Sigmoid colon (tissue), 7 donors: Measurements from ENCODE around the gene DCX. TPM values are rescaled to one million over a fixed set of nuclear protein-coding genes. Genes with fewer than 3 reads are reported as not detected.

Experiments
- DNase-seq: peaks from one replicate; pipeline ENCODE4 v3.0.0-alpha.2; 2019
- H3K27ac ChIP-seq, 4 donors: fragments of 200-600 bp; sonication (generic); one replicate each; pipeline ENCODE4 v1.5.1; 2016 to 2019; ENCODE audit warnings: mild to moderate bottlenecking in 1 of 4
- H3K27me3 ChIP-seq, 3 donors: fragments of 200-600 bp; sonication (generic); one replicate each; pipeline ENCODE4 v1.5.1; 2019; ENCODE audit warnings: mild to moderate bottlenecking in 1 of 3
- H3K36me3 ChIP-seq, 4 donors: fragments of 200-600 bp; sonication (generic); one replicate each; pipeline ENCODE4 v1.5.1; 2016 to 2019
- H3K4me1 ChIP-seq, 4 donors: fragments of 200-600 bp; sonication (generic); one replicate each; pipeline ENCODE4 v1.5.1; 2017 to 2019
- H3K4me3 ChIP-seq, 4 donors: fragments of 200-600 bp; sonication (generic); one replicate each; pipeline ENCODE4 v1.5.1; 2017 to 2019; ENCODE audit warnings: mild to moderate bottlenecking in 2 of 4, moderate library complexity in 1 of 4
- H3K9me3 ChIP-seq, 4 donors: fragments of 200-600 bp in 3 of 4; sonication (generic) in 3 of 4; one replicate each; pipeline versions ENCODE4 v1.5.1 to v1.6.1; 2013 to 2019
- CTCF ChIP-seq, 4 experiments: fragments of 450-650 bp in 3 of 4; fragments of 200-600 bp in 1 of 4; IDR thresholded peaks; one replicate each; pipeline ENCODE4 v1.5.1; 2016 to 2019; ENCODE audit warnings: antibody characterized with exemption in 4 of 4, mild to moderate bottlenecking in 3 of 4, moderate library complexity in 2 of 4
- EP300 ChIP-seq, 4 donors: sonication (generic); formaldehyde crosslinking; IDR thresholded peaks; one replicate each; pipeline ENCODE4 v1.6.1; 2017; ENCODE audit warnings: antibody characterized with exemption in 4 of 4
- POLR2A ChIP-seq, 2 donors: fragments of 450-650 bp; IDR thresholded peaks; one replicate each; pipeline ENCODE4 v1.6.1; 2016; ENCODE audit warnings: antibody characterized with exemption in 2 of 2, mild to moderate bottlenecking in 2 of 2, moderate library complexity in 2 of 2
- POLR2AphosphoS5 ChIP-seq, 4 donors: sonication (generic); formaldehyde crosslinking; IDR thresholded peaks; one replicate each; pipeline ENCODE4 v1.6.1; 2017; ENCODE audit warnings: antibody characterized with exemption in 4 of 4
- WGBS, 2 donors: extraction: QIAGEN DNeasy Blood & Tissue Kit; methylation state at CpG; one replicate each; pipeline ENCODE4 v1.1.7; 2013; 5-methylcytosine and 5-hydroxymethylcytosine counted together
- intact Hi-C: fragments of 100-400 bp; cut with DNase I; formaldehyde crosslinking; loops from one replicate; pipeline ENCODE4 v1.15.1; 2023
- polyA plus RNA-seq, 3 donors: library from polyadenylated mRNA; stranded (reverse); fragments of 200-250 nt; gene quantifications; one replicate each; pipeline ENCODE4 v1.2.3, GENCODE V29; 2013
- total RNA-seq, 4 donors: library from RNA; depleted of rRNA; stranded (reverse); fragments of >200 nt; gene quantifications; one replicate each; pipeline ENCODE4 v1.1.0, GENCODE V29; 2016
- donor health status: healthy with polysubstance abuse.
- donor health status: Bipolar disorder and iron deficiency.
- donor health status: healthy.

DCX gene
- total RNA-seq (1 to 10 TPM in 1 of 4 donors, under 1 TPM in 3; 0.14 to 1.4 (median 0.26) TPM), polyA plus RNA-seq (under 1 TPM in 2 of 3 donors, not detected in 1; under 0.01 to 0.06 TPM)

- no peaks in the 10 kb centered on the region for H3K36me3 ChIP-seq
- WGBS, 2 donors, result 3 to 7% methylated on average over 3 of the region's 3 CpGs
- DNase-seq, result no peak
- intact Hi-C loops, result no loop called here
- TF ChIP-seq POLR2AphosphoS5 (IDR thresholded peaks at IDR 0.05), result no peak
- TF ChIP-seq EP300 (IDR thresholded peaks at IDR 0.05), result no peak
- no peak for TF ChIP-seq CTCF (IDR thresholded peaks at IDR 0.05)
- no peak for TF ChIP-seq POLR2A (IDR thresholded peaks at IDR 0.05)
- no peak within 1 kb of the TSS for H3K27ac ChIP-seq
- no peaks in the 10 kb centered on the region for H3K9me3 ChIP-seq
- H3K4me3 ChIP-seq, result no peak within 1 kb of the TSS
- H3K4me1 ChIP-seq, result no peaks in the 10 kb centered on the region
- peaks cover 0 to 12% (median 0%) of the 10 kb centered on the region in 3 donors for H3K27me3 ChIP-seq
Measured at GRCh38 chrX:111411983-111412382, at the start of gene DCX. DCX (minus strand) TSS chrX:111412192; CDS start chrX:111410398, 1,794 bp downstream.

GRCh38 chrX:111460607-111461006, 48.6 kb upstream of the DCX start:
- TF ChIP-seq CTCF (IDR thresholded peaks at IDR 0.05), result no peak
- TF ChIP-seq POLR2AphosphoS5 (IDR thresholded peaks at IDR 0.05), result no peak
- TF ChIP-seq EP300 (IDR thresholded peaks at IDR 0.05), result no peak
- no peak for TF ChIP-seq POLR2A (IDR thresholded peaks at IDR 0.05)
- intact Hi-C loops, result no loop called here
- Histone ChIP-seq H3K4me3 (no peak overlapping the region), H3K27me3 (no peaks in the 10 kb centered on the region), H3K4me1 (no peaks in the 10 kb centered on the region), H3K27ac (no peak overlapping the region), H3K9me3 (no peaks in the 10 kb centered on the region), H3K36me3 (no peaks in the 10 kb centered on the region)
- no peak for DNase-seq

GRCh38 chrX:111447298-111447697, 35.3 kb upstream of the DCX start:
- Histone ChIP-seq H3K4me1 (no peaks in the 10 kb centered on the region), H3K27me3 (no peaks in the 10 kb centered on the region), H3K9me3 (no peaks in the 10 kb centered on the region), H3K4me3 (no peak overlapping the region), H3K36me3 (no peaks in the 10 kb centered on the region), H3K27ac (no peak overlapping the region)
- no peak for TF ChIP-seq EP300 (IDR thresholded peaks at IDR 0.05)
- no peak for TF ChIP-seq POLR2AphosphoS5 (IDR thresholded peaks at IDR 0.05)
- WGBS, 2 donors, result 18 to 37% methylated on average over 3 of the region's 3 CpGs
- no peak for DNase-seq
- intact Hi-C loops, result loop anchor here (10.0 kb wide), 1 partner anchor 992 kb away; no protein-coding TSS in a partner anchor

- 27 to 41% methylated on average over 3 of the region's 3 CpGs for WGBS, 2 donors
- TF ChIP-seq POLR2AphosphoS5 (IDR thresholded peaks at IDR 0.05) (no peak), CTCF (IDR thresholded peaks at IDR 0.05) (peak in 2 of 4 experiments; percentile 13 to 41)
Measured at GRCh38 chrX:111445485-111445884, 33.5 kb upstream of the DCX start.

GRCh38 chrX:111444881-111445280, 32.9 kb upstream of the DCX start:
- no peaks in the 10 kb centered on the region for H3K36me3 ChIP-seq
- 28 to 47% methylated on average over 6 of the region's 6 CpGs for WGBS, 2 donors
- no peak for DNase-seq
- H3K9me3 ChIP-seq, result no peaks in the 10 kb centered on the region
- no peaks in the 10 kb centered on the region for H3K27me3 ChIP-seq
- H3K27ac ChIP-seq, result no peak overlapping the region
- intact Hi-C loops, result loop anchor here (10.0 kb wide), 1 partner anchor 990 kb away; no protein-coding TSS in a partner anchor
- H3K4me1 ChIP-seq, result no peaks in the 10 kb centered on the region
- TF ChIP-seq EP300 (IDR thresholded peaks at IDR 0.05), result no peak
- no peak for TF ChIP-seq POLR2AphosphoS5 (IDR thresholded peaks at IDR 0.05)
- H3K4me3 ChIP-seq, result no peak overlapping the region

More at GRCh38 chrX:111445485-111445884, 33.5 kb upstream of the DCX start:
- DNase-seq, result no peak
- H3K4me3 ChIP-seq, result no peak overlapping the region
- H3K36me3 ChIP-seq, result no peaks in the 10 kb centered on the region
- H3K27ac ChIP-seq, result no peak overlapping the region
- no peaks in the 10 kb centered on the region for H3K4me1 ChIP-seq
- intact Hi-C loops, result loop anchor here (10.0 kb wide), 1 partner anchor 991 kb away; no protein-coding TSS in a partner anchor
- no peaks in the 10 kb centered on the region for H3K9me3 ChIP-seq
- H3K27me3 ChIP-seq, result no peaks in the 10 kb centered on the region

GRCh38 chrX:111443946-111444345, 32.0 kb upstream of the DCX start:
- H3K4me3 ChIP-seq, result no peak overlapping the region
- no peaks in the 10 kb centered on the region for H3K9me3 ChIP-seq
- intact Hi-C loops, result loop anchor here (10.0 kb wide), 1 partner anchor 989 kb away; no protein-coding TSS in a partner anchor
- WGBS, 2 donors, result 90 to 100% methylated on average over 1 of the region's 1 CpG
- TF ChIP-seq CTCF (IDR thresholded peaks at IDR 0.05) (no peak), POLR2A (IDR thresholded peaks at IDR 0.05) (no peak), POLR2AphosphoS5 (IDR thresholded peaks at IDR 0.05) (no peak), EP300 (IDR thresholded peaks at IDR 0.05) (no peak)
- H3K36me3 ChIP-seq, result no peaks in the 10 kb centered on the region
- no peaks in the 10 kb centered on the region for H3K4me1 ChIP-seq
- H3K27me3 ChIP-seq, result no peaks in the 10 kb centered on the region
- no peak overlapping the region for H3K27ac ChIP-seq
- no peak for DNase-seq
